Osteoblast (primary cell): ENCODE results near the gene FATE1. TPM values are rescaled to one million over a fixed set of nuclear protein-coding genes. Genes with fewer than 3 reads are reported as not detected.

ENCODE experiments used
- DNase-seq: peaks from one replicate; pipeline ENCODE4 v3.0.0; 2011; ENCODE audit warnings: low spot score, mixed read lengths; ENCODE audit not compliant: insufficient read length; ENCODE audit errors: missing footprints
- H2AFZ ChIP-seq: 2 replicates; pipeline ENCODE4 v1.6.0; 2011; ENCODE audit warnings: mild to moderate bottlenecking, low read length
- H3K27ac ChIP-seq: 2 replicates; pipeline ENCODE4 v1.5.1; 2011; ENCODE audit warnings: mild to moderate bottlenecking, low read depth, low read length, moderate library complexity
- H3K27me3 ChIP-seq: 2 replicates; pipeline ENCODE4 v1.6.0; 2012; ENCODE audit warnings: mild to moderate bottlenecking, control low read depth, inconsistent platforms, low read length, moderate library complexity; ENCODE audit not compliant: insufficient read depth
- H3K36me3 ChIP-seq: 2 replicates; pipeline ENCODE4 v1.5.1; 2011; ENCODE audit warnings: mild to moderate bottlenecking, low read length, control low read depth, moderate library complexity; ENCODE audit not compliant: insufficient read depth
- H3K4me1 ChIP-seq: 2 replicates; pipeline ENCODE4 v1.5.1; 2011; ENCODE audit warnings: mild to moderate bottlenecking, low read length, control low read depth, moderate library complexity; ENCODE audit not compliant: insufficient read depth
- H3K4me2 ChIP-seq: 2 replicates; pipeline ENCODE4 v1.6.0; 2011; ENCODE audit warnings: mild to moderate bottlenecking, low read length; ENCODE audit not compliant: insufficient read depth
- H3K4me3 ChIP-seq: fragments of 200-600 bp; sonication (generic); 3 replicates; pipeline ENCODE4 v1.5.1; 2012; ENCODE audit warnings: mild to moderate bottlenecking, low read length, inconsistent platforms; ENCODE audit not compliant: insufficient read depth
- H3K79me2 ChIP-seq: 2 replicates; pipeline ENCODE4 v1.6.0; 2012; ENCODE audit warnings: mild to moderate bottlenecking, low read length, control low read depth, inconsistent platforms; ENCODE audit not compliant: insufficient read depth
- H3K9me3 ChIP-seq: 2 replicates; pipeline ENCODE4 v1.5.1; 2011; ENCODE audit warnings: low read depth, low read length, control low read depth
- H4K20me1 ChIP-seq: 2 replicates; pipeline ENCODE4 v1.6.0; 2012; ENCODE audit warnings: mild to moderate bottlenecking, low read length, control low read depth; ENCODE audit not compliant: insufficient read depth
- total RNA-seq: library from RNA; depleted of rRNA; stranded (reverse); fragments of >200 nt; gene quantifications from 2 replicates; pipeline ENCODE4 v1.2.3, GENCODE V29; 2012
- TF ChIP-seq, protein P1 (sequence below): IDR thresholded peaks from 2 replicates; pipeline ENCODE4 v1.5.1; 2011; ENCODE audit warnings: mild to moderate bottlenecking, low read depth, low read length, moderate library complexity; ENCODE audit errors: extremely low read depth

FATE1 gene
- total RNA-seq, 1 donor = not detected

DNA sequence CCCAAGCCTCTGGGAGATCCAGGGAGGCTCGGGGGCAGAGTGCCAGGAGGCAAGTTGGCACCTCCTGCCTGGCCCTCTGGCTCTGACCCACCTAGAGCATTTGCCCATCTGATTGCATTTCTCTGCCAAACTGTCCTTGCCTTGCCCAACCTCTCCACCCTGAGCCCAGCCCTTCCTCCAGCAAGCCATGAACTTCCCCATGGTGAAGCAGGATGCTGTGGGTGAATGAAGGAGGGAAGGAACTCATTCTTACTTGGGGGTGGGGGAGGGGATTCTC, 9.4 kb downstream of the FATE1 start:
- Histone ChIP-seq H3K4me2 (no peak overlapping the region), H3K79me2 (no peaks in the 10 kb centered on the region), H3K4me3 (no peak overlapping the region), H2AFZ (no peak overlapping the region), H3K9me3 (no peaks in the 10 kb centered on the region), H3K27me3 (no peaks in the 10 kb centered on the region), H4K20me1 (no peaks in the 10 kb centered on the region), H3K4me1 (no peaks in the 10 kb centered on the region), H3K27ac (no peak overlapping the region), H3K36me3 (no peaks in the 10 kb centered on the region)
- no peak for DNase-seq
- TF ChIP-seq, protein P1, sequence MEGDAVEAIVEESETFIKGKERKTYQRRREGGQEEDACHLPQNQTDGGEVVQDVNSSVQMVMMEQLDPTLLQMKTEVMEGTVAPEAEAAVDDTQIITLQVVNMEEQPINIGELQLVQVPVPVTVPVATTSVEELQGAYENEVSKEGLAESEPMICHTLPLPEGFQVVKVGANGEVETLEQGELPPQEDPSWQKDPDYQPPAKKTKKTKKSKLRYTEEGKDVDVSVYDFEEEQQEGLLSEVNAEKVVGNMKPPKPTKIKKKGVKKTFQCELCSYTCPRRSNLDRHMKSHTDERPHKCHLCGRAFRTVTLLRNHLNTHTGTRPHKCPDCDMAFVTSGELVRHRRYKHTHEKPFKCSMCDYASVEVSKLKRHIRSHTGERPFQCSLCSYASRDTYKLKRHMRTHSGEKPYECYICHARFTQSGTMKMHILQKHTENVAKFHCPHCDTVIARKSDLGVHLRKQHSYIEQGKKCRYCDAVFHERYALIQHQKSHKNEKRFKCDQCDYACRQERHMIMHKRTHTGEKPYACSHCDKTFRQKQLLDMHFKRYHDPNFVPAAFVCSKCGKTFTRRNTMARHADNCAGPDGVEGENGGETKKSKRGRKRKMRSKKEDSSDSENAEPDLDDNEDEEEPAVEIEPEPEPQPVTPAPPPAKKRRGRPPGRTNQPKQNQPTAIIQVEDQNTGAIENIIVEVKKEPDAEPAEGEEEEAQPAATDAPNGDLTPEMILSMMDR = no peak

DNA sequence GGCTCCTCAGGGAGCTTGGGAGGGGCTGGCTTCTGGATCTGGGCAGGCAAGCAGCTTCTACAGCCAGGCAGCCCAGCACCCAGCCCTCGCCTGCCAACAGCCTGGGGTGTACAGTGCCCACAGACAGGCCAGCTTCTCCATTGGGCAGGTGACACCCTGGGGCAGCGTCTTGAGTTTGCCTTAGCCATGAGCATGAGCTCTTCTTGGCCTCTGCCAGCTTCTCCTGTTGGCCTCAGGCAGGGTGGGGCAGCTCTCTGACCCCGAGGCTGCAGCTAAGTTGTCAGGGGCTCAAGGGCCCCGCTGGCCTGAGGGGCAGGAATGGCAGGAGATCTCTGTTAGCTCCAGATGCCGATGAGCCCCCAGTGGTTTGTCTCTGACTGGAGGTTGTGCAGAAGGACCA, 10.9 kb downstream of the FATE1 start:
- no peak for DNase-seq
- TF ChIP-seq, protein P1 = no peak
- no peak overlapping the region for H3K4me3 ChIP-seq
- no peaks in the 10 kb centered on the region for H3K27me3 ChIP-seq
- no peaks in the 10 kb centered on the region for H3K4me1 ChIP-seq
- H3K4me2 ChIP-seq = no peak overlapping the region
- no peaks in the 10 kb centered on the region for H4K20me1 ChIP-seq
- H3K79me2 ChIP-seq = no peaks in the 10 kb centered on the region
- H3K27ac ChIP-seq = no peak overlapping the region
- H3K9me3 ChIP-seq = no peaks in the 10 kb centered on the region
- H2AFZ ChIP-seq = no peak overlapping the region
- H3K36me3 ChIP-seq = no peaks in the 10 kb centered on the region

DNA sequence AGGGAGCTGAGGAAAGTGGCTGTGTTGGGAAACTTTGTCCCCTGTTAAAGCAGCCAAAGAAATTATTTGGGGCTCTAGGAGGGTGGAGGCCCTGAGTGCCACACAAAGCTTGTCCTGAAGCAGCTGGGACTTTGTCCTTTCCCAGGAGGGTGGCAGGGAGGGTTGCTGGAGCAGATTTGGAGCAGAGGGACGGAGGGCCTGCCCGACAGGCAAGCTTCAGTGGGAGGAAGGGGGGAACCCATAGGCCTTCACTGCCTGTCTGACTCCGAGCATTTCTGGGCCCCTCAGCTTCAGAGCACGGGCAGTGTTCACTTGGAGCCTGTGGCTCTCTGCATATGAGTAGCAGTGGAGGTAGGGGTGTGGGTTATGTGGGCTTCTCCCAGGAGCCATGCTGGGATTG, 11.5 kb downstream of the FATE1 start:
- no peak overlapping the region for H3K27ac ChIP-seq
- no peak overlapping the region for H2AFZ ChIP-seq

DNA sequence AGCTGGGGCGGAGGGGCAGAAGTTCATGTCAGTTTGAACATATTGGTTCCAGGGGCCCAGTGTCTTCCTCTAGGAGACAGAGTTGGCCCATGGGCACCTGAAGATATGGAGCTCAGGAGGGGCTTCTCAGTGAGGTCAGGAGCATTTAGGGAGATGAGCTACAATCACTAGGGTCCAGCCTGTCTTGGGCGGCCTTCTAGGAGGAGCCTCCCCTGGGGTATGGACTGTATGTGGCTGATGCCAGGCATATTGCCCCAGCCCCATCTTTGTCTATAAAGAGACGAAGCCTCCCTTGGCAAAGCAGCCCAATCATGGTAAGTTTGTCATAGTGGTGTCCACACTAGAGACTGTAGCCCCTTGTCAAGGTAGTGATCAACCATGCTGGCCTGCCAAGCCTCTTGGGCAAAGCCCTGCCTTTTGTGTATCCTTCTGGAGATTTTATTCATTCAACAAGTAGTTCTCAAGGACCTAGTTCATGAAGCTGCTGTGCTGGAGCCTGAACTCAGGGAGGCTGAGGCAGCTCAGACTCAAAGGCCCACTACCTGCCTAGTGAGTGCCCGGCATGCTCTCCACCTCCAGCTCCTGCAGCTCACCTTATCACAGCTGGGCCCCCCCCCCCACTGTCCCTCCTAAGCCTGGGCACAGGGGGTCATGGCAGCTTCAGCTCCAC, 13.4 kb downstream of the FATE1 start:
- no peaks in the 10 kb centered on the region for H3K27me3 ChIP-seq

More for the DNA sequence above, 11.5 kb downstream of the FATE1 start:
- Histone ChIP-seq H3K27me3 (no peaks in the 10 kb centered on the region), H3K79me2 (no peaks in the 10 kb centered on the region), H3K4me3 (no peak overlapping the region), H3K9me3 (no peaks in the 10 kb centered on the region), H4K20me1 (no peaks in the 10 kb centered on the region), H3K4me2 (no peak overlapping the region), H3K36me3 (no peaks in the 10 kb centered on the region), H3K4me1 (no peaks in the 10 kb centered on the region)
- TF ChIP-seq, protein P1 = no peak
- no peak for DNase-seq

More for the DNA sequence above, 13.4 kb downstream of the FATE1 start:
- DNase-seq = no peak
- Histone ChIP-seq H3K4me2 (no peak overlapping the region), H3K79me2 (no peaks in the 10 kb centered on the region), H3K4me1 (no peaks in the 10 kb centered on the region), H3K4me3 (no peak overlapping the region), H2AFZ (no peak overlapping the region), H3K36me3 (no peaks in the 10 kb centered on the region), H3K9me3 (no peaks in the 10 kb centered on the region), H3K27ac (no peak overlapping the region), H4K20me1 (no peaks in the 10 kb centered on the region)
- TF ChIP-seq, protein P1 = no peak
